Caco-2 (cell line): ENCODE results near the gene ANK2. TPM values are rescaled to one million over a fixed set of nuclear protein-coding genes. Genes with fewer than 3 reads are reported as not detected.
"Not testable (repeated sequence)": the region's sequence is repeated elsewhere in the genome, so short reads cannot be mapped to it uniquely, and the experiment has no call there.

Experiments used
- BruUV-seq: library from RNA; stranded (reverse); fragments of 400-500 nt; replicated peaks from 2 replicates; lab custom pipeline; 2021; lab: Mats Ljungman, UMichigan
- CTCF ChIA-PET: fragments of 300-600 bp; sonication (Branson Sonifier 250); formaldehyde crosslinking; loops from one replicate; lab custom pipeline; 2022; ENCODE audit warnings: antibody characterized with exemption; lab: Charles Lee
- POLR2A ChIA-PET: fragments of 300-600 bp; sonication (Branson Sonifier 250); formaldehyde crosslinking; loops from one replicate; lab custom pipeline; 2022; ENCODE audit warnings: antibody characterized with exemption; lab: Charles Lee
- DNase-seq, 2 experiments: peaks; one replicate each; pipeline versions ENCODE4 v3.0.0 to v3.0.0-alpha.2; 2020 to 2022
- H3K27me3 ChIP-seq: replicated peaks from 2 replicates; pipeline ENCODE4 v1.6.0; 2011; ENCODE audit warnings: low read length; ENCODE audit not compliant: control insufficient read depth, insufficient read depth
- H3K36me3 ChIP-seq: 2 replicates; pipeline ENCODE4 v1.5.1; 2011; ENCODE audit warnings: low read length; ENCODE audit not compliant: control insufficient read depth, insufficient read depth
- H3K4me1 ChIP-seq: fragments of 250-450 bp; sonication (Bioruptor Pico); 2 replicates; pipeline ENCODE4 v1.5.1; 2020; ENCODE audit warnings: mild to moderate bottlenecking
- H3K4me3 ChIP-seq: 2 replicates; pipeline ENCODE4 v1.5.1; 2011; ENCODE audit warnings: low read depth, mild to moderate bottlenecking, control low read depth, low read length
- H3K9me3 ChIP-seq: fragments of 250-450 bp; sonication (Bioruptor Pico); 2 replicates; pipeline ENCODE4 v1.5.1; 2020; ENCODE audit warnings: mild to moderate bottlenecking, moderate library complexity
- H3K27ac Mint-ChIP-seq: one replicate; pipeline ENCODE4 v1.8.0; 2022; ENCODE audit warnings: mixed read lengths; ENCODE audit not compliant: unreplicated experiment
- H3K27me3 Mint-ChIP-seq: one replicate; pipeline ENCODE4 v1.8.0; 2022; ENCODE audit warnings: mixed read lengths; ENCODE audit not compliant: insufficient read depth, unreplicated experiment
- H3K36me3 Mint-ChIP-seq: one replicate; pipeline ENCODE4 v1.8.0; 2022; ENCODE audit warnings: mild to moderate bottlenecking, mixed read lengths; ENCODE audit not compliant: insufficient read depth, unreplicated experiment
- H3K4me1 Mint-ChIP-seq: one replicate; pipeline ENCODE4 v1.8.0; 2022; ENCODE audit warnings: low read depth, mixed read lengths; ENCODE audit not compliant: unreplicated experiment
- H3K4me3 Mint-ChIP-seq: one replicate; pipeline ENCODE4 v1.8.0; 2022; ENCODE audit warnings: mild to moderate bottlenecking, moderate library complexity, mixed read lengths; ENCODE audit not compliant: unreplicated experiment
- H3K9me3 Mint-ChIP-seq: one replicate; pipeline ENCODE4 v1.8.0; 2022; ENCODE audit warnings: mixed read lengths; ENCODE audit not compliant: unreplicated experiment
- intact Hi-C: fragments of 100-400 bp; cut with micrococcal nuclease; formaldehyde crosslinking; loops from one replicate; pipeline ENCODE4 v1.10.0; 2022; ENCODE audit not compliant: unreplicated experiment
- total RNA-seq: library from RNA; stranded (reverse); gene quantifications from 2 replicates; pipeline ENCODE4 v1.2.3, GENCODE V29; 2022
- TF ChIP-seq, protein P1 (sequence below), 2 experiments: fragments of 200-600 bp in 1 of 2; IDR thresholded peaks; 1 replicate in 1 of 2; 2 replicates in 1 of 2; pipeline versions ENCODE4 v1.5.1 to v1.8.0; 2011 to 2022; ENCODE audit warnings: antibody characterized with exemption in 1 of 2, control low read depth in 1 of 2, inconsistent platforms in 1 of 2, low read depth in 1 of 2, low read length in 1 of 2, mild to moderate bottlenecking in 1 of 2, moderate library complexity in 1 of 2; ENCODE audit not compliant: insufficient read depth in 1 of 2, severe bottlenecking in 1 of 2, unreplicated experiment in 1 of 2

ANK2 gene
- total RNA-seq, 1 experiment from 2014 or later, result 26.3 TPM

DNA sequence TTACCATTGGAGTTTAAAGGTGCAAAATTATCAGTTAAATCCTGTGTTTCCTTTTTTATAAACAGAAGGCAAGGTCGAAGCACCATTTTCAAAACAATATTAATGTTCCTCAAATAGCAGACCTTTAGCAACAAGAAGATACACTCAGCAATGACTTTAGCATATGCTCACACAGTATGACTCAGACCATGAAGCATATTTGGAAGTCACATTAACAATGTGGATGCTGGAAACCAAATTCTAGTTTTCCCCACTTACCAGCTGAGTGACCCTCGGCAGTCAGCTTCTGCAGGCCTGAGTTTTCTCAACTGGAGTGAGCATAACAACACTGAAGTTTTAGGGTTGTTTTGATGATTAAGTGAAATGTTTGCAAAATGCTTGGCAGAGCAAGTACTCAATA is 130.5 kb downstream of the ANK2 start:
- H3K27ac Mint-ChIP-seq, result no peak overlapping the region
- intact Hi-C loops, result no loop called here
- H3K27me3 ChIP-seq, result no peaks in the 10 kb centered on the region
- ChIA-PET POLR2A (no interaction called here), CTCF (interaction anchor here (1.7 kb wide), 1 partner anchor 71 kb away, joined by 4 read pairs; no protein-coding TSS in a partner anchor)
- H3K9me3 ChIP-seq, result no peaks in the 10 kb centered on the region
- H3K36me3 ChIP-seq, result no peaks in the 10 kb centered on the region; the same call in 1 of the 2 replicates
- TF ChIP-seq, protein P1, sequence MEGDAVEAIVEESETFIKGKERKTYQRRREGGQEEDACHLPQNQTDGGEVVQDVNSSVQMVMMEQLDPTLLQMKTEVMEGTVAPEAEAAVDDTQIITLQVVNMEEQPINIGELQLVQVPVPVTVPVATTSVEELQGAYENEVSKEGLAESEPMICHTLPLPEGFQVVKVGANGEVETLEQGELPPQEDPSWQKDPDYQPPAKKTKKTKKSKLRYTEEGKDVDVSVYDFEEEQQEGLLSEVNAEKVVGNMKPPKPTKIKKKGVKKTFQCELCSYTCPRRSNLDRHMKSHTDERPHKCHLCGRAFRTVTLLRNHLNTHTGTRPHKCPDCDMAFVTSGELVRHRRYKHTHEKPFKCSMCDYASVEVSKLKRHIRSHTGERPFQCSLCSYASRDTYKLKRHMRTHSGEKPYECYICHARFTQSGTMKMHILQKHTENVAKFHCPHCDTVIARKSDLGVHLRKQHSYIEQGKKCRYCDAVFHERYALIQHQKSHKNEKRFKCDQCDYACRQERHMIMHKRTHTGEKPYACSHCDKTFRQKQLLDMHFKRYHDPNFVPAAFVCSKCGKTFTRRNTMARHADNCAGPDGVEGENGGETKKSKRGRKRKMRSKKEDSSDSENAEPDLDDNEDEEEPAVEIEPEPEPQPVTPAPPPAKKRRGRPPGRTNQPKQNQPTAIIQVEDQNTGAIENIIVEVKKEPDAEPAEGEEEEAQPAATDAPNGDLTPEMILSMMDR (IDR thresholded peaks at IDR 0.05; ENCODE audit: insufficient read depth in 1 of 2, low read depth in 1 of 2, low read length in 1 of 2, severe bottlenecking in 1 of 2, unreplicated experiment in 1 of 2), result no peak
- no peaks in the 10 kb centered on the region for H3K9me3 Mint-ChIP-seq
- no peaks in the 10 kb centered on the region for H3K27me3 Mint-ChIP-seq
- no peak overlapping the region for H3K4me3 Mint-ChIP-seq
- H3K36me3 Mint-ChIP-seq, result no peaks in the 10 kb centered on the region
- no peak overlapping the region for H3K4me3 ChIP-seq
- DNase-seq, result no peak
- H3K4me1 Mint-ChIP-seq, result peaks cover 7% of the 10 kb centered on the region
- BruUV-seq, result no TSS peak
- H3K4me1 ChIP-seq, result peaks cover 41% of the 10 kb centered on the region

DNA sequence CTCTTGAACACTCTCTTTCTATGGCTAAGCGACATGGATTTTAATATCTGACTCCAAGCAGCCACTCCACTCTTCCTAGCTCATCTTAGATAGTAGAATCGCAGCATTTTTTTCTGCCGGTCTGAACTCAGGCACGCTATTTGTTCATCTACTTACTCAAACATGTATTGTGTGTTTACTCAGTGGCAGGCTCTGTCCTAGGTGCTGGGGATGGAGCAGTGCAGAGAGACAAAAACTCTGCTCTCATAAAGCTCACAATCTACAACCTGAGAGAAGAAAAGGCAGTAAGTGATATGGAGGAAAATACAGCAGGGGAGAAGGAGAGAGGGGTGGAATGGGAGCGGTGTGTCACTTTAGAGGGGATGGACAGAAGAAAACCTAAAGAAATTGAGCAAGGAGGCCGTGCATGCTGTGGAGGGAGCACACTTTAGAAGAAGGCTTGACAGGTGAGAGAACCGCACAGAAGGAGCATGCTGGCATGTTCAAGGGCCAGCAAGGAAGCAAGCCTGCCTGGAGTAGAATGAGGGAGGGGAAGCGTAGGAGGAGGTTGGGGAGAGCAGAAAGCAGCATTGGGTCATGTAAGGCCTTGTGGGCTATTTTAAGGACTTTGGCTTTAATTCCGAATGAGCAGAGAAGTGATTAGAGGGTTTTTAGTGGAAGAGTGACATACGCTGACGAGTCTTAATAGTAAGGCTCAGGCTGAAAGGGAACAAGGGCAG is 132.0 kb downstream of the ANK2 start:
- H3K36me3 ChIP-seq, result no peaks in the 10 kb centered on the region; the same call in 1 of the 2 replicates
- Mint-ChIP-seq H3K4me1 (no peaks in the 10 kb centered on the region), H3K36me3 (no peaks in the 10 kb centered on the region), H3K9me3 (no peaks in the 10 kb centered on the region), H3K4me3 (no peak overlapping the region), H3K27me3 (no peaks in the 10 kb centered on the region), H3K27ac (no peak overlapping the region)
- H3K9me3 ChIP-seq, result no peaks in the 10 kb centered on the region
- peak; percentile 44 to 54 for DNase-seq
- intact Hi-C loops, result loop anchor here (1.0 kb wide), 1 partner anchor 10 kb away; no protein-coding TSS in a partner anchor
- ChIA-PET POLR2A (interaction anchor here (0.6 kb wide), 1 partner anchor 157 kb away, joined by 5 read pairs; no protein-coding TSS in a partner anchor), CTCF (interaction anchor here (1.7 kb wide), 1 partner anchor 72 kb away, joined by 4 read pairs; no protein-coding TSS in a partner anchor)
- H3K4me1 ChIP-seq, result peaks cover 41% of the 10 kb centered on the region
- no TSS peak for BruUV-seq
- no peaks in the 10 kb centered on the region for H3K27me3 ChIP-seq
- TF ChIP-seq, protein P1 (IDR thresholded peaks at IDR 0.05; ENCODE audit: insufficient read depth in 1 of 2, low read depth in 1 of 2, low read length in 1 of 2, severe bottlenecking in 1 of 2, unreplicated experiment in 1 of 2), result no peak
- no peak overlapping the region for H3K4me3 ChIP-seq

DNA sequence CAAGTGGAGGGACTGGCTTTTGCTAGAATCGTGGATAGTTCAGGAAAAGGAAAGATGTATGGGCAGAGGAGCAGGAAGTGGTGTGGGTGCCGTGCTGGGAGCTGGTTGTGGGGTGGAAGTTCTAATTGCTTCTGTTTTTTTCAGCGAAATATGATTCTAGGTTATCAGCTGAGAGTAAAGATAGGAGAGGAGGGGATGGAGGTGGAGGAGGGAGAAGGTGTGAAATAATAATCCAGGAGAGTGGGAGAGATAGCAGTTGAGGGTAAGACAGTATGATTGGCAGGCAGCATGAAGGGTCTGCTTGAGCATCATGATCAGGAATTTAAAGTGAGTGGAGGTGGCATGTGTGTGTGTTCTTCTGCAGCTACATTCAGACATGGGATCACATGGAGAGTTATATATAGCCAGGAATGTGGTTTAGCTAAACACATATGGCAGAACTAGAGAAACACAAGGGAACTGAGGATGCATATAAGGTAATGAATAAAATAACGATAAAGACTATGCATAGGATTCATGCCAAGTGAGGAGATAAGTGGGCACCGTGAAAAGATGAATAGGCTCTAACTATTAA is 133.7 kb downstream of the ANK2 start:
- Mint-ChIP-seq H3K27me3 (no peaks in the 10 kb centered on the region), H3K4me3 (no peak overlapping the region), H3K4me1 (no peaks in the 10 kb centered on the region), H3K9me3 (no peaks in the 10 kb centered on the region), H3K27ac (no peak overlapping the region), H3K36me3 (no peaks in the 10 kb centered on the region)
- Histone ChIP-seq H3K36me3 (no peaks in the 10 kb centered on the region; the same call in 1 of the 2 replicates), H3K4me3 (no peak overlapping the region), H3K9me3 (no peaks in the 10 kb centered on the region), H3K27me3 (no peaks in the 10 kb centered on the region), H3K4me1 (peaks cover 36% of the 10 kb centered on the region)
- ChIA-PET POLR2A (no interaction called here), CTCF (no interaction called here)
- BruUV-seq, result no TSS peak
- TF ChIP-seq, protein P1 (IDR thresholded peaks at IDR 0.05; ENCODE audit: insufficient read depth in 1 of 2, low read depth in 1 of 2, low read length in 1 of 2, severe bottlenecking in 1 of 2, unreplicated experiment in 1 of 2), result no peak
- no peak for DNase-seq
- intact Hi-C loops, result no loop called here

DNA sequence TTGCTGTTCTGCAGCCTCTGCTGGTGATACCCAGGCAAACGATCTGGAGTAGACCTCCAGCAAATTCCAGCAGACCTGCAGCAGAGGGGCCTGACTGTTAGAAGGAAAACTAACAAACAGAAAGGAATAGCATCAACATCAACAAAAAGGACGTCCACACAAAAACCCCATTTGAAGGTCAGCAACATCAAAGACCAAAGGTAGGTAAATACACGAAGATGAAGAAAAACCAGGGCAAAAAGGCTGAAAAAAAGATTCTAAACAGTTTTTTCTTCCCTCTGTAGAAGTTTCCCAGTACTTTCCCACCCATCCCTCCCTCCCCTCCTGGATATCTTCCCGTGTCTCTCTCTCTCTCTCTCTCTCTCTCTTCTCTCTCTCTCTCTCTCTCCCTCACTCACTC is 136.8 kb downstream of the ANK2 start:
- CTCF ChIA-PET, BruUV-seq, H3K27me3 ChIP-seq, DNase-seq, H3K4me3 ChIP-seq, intact Hi-C loops, H3K27ac Mint-ChIP-seq, H3K27me3 Mint-ChIP-seq, POLR2A ChIA-PET, H3K36me3 Mint-ChIP-seq, H3K9me3 ChIP-seq, H3K9me3 Mint-ChIP-seq, H3K4me1 Mint-ChIP-seq, H3K4me3 Mint-ChIP-seq, H3K36me3 ChIP-seq, H3K4me1 ChIP-seq: not testable (repeated sequence)
